Measurements from ENCODE around the gene HABP2. TPM values are rescaled to one million over a fixed set of nuclear protein-coding genes. Genes with fewer than 3 reads are reported as not detected.

HABP2 gene
- total RNA-seq, 1 experiment from 2014 or later: 1.6 TPM

DNA sequence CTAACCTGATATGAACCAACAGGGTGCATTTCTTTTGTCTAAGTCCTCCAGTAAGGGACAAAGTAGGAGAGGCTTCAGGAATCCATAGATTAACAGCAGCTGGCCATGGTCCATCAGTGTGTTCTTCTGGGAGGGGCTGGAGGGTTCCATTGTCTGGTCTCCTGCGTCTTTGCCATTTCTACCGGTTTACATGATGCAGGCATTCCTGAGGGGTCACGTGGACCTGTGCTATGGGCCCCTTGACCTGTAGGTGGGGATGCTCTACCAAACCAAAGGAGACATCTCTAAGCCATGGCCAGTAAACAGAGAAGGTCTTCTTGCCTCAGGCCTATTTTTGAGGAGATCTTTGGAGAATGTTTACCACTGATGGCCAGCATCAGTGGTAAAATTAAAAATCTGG lies 28.7 kb upstream of the HABP2 start:
- in situ Hi-C loops (cut with HindIII; ENCODE audit: low pct_unique_long_range_greater_than_20kb, low sequenced_read_pairs): no loop called here
- no peak for DNase-seq (ENCODE audit: low read depth)

DNA sequence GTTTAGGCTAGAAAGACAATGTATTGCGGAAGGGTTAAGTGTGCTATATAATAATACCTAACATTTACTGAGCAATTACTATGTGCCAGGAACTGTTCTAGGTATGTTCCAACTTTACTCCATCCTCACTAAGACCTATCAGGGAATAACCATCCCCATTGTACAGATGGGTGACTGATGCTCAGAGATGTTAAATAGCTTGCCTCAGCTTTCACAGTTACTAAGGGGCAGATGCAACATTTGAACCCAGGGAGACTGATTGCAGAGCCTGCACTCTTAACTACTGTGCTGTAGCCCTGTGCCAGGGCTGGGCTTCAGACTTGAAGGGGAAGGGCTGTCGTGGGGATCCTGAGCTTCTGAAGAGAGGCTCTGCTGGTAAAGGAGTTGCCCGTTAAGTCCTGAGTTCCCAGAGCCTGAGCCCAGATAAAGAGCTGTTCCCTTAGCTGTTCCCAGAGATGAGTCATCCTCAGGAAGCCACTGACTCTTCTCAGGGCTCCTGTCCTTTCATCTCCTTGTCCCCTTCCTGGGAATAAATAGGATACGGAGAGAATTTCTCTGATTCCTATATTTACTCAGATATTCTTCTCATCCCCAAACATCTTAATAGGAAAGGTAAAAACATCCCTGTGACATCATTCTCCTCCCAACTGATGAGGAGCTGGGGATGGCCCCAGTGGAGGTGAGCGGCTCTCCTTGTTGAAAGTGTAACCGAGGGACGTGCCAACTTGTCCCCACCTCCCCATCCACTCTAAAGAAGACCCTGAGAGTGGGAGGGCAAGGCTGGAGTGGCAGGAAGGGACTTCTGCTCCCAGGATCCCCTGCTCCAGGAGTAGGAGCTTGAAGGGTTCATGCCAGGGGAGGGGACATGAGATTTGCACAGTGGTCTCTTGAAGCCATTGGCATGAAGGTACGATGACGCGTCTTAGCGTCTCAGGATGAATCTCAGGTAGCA lies 28.0 kb upstream of the HABP2 start:
- in situ Hi-C loops (cut with HindIII; ENCODE audit: low pct_unique_long_range_greater_than_20kb, low sequenced_read_pairs): no loop called here

DNA sequence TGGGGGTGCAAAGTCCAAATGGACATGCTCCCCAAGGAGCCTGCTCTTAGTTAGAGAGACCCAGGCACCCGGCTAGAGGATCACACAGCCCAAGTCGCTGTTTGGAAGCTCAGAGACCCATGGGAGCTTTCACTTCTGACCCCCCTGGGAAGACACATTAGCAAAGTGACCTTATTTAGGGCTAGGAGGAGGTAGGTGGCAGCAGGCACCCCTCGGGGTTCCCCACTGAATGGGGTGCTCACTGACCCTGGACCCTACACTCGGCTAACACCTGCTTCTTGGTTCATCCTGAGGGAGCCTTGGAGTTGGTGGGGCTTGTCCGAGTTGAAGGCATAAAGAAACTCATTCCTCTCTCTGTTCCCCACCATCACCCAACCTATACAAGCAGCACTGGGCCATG lies 27.1 kb upstream of the HABP2 start:
- in situ Hi-C loops (cut with HindIII; ENCODE audit: low pct_unique_long_range_greater_than_20kb, low sequenced_read_pairs): no loop called here
- no peak for DNase-seq (ENCODE audit: low read depth)

More for the DNA sequence above, 28.0 kb upstream of the HABP2 start:
- no peak for DNase-seq (ENCODE audit: low read depth)

DNA sequence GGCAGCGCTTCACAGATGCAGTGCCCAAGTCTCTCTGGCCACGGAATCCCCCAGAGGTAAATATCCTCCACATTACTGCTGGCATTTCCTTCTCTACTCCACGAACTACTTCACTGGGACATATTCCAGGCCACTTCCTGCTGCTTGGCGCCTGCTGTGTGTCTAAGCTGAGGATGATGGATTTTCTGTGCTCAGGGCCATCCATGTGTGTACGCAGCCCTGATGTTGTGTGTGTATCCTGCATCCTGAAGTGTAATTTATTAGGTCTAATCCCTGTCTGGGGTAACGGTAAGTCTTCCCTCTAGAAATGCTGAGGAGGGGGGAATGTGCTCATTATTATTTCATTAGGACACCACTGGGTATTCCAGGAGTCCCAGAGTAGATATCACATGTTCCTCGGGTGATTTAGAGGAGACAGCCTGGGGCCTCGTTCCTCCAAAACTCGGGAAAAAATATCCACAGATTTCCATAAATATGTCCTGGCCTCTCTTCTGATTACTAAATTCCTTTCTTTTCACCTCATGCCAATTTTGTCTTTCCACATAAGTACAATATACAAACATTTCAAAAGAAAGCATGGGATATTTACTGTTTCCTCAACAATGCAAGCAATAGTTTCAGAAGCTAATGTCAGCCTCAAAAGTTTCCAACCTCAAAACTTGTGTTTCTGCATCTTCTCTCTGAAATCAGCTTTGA lies 25.5 kb upstream of the HABP2 start:
- no peak for DNase-seq (ENCODE audit: low read depth)
- in situ Hi-C loops (cut with HindIII; ENCODE audit: low pct_unique_long_range_greater_than_20kb, low sequenced_read_pairs): no loop called here

DNA sequence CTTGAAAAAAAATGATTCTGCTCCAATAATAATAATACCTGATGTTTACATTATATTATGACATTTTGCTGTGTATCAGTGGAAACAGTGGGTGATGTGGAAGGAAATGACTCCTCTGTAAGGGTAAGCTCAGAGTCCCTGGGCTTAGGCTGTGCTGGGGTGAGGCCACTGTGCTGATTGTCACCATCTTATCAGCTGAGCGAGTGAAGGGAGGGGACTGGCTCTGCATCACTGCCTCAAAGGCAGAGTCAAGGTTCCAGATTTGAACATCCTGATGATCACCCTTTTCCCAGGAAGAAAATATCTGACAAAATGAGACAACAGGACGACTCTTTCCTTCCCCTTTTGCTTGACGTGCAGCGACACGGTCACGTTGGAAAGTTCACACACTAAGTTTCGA lies 24.0 kb upstream of the HABP2 start:
- in situ Hi-C loops (cut with HindIII; ENCODE audit: low pct_unique_long_range_greater_than_20kb, low sequenced_read_pairs): no loop called here
- DNase-seq (ENCODE audit: low read depth): no peak

DNA sequence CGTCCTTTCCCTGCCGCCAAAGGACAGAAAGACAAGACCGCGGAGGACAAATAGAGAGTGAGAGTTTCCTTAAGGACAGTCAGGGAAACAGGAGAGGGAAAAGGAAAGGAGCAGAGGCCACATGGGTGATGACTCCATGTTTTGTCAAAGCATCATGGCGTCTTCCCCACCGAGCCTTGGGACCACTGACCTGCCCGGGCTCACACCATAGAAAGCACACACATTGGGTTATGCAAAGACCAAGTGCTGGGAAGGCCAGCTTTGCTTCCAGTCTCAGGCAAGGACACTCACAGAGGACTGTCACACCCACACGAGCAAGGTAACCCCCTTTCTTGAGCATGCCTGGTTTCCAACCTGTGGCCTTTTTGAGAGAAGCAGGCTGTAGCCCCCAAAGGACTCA lies 23.3 kb upstream of the HABP2 start:
- no peak for DNase-seq (ENCODE audit: low read depth)

DNA sequence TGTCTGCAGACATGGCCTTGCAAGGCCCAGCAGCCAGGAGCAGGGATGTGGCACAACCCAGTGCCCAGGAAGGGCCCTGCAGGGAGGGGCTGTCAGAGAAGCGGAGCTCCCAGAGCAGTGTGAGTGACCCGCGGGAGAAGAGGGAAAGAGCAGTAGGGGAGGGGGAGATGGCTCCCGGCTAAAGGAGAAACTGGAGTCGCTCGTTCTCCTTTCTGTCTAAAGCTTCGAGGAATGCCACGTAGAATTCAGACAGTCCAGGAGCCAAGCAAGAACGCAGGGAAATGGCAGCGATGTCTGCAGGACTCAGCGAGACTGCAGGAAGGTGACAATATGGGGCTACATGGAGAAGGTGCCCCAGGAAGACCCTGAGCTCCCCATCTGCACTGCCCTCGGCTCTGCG lies 22.4 kb upstream of the HABP2 start:
- no peak for DNase-seq (ENCODE audit: low read depth)
- in situ Hi-C loops (cut with HindIII; ENCODE audit: low pct_unique_long_range_greater_than_20kb, low sequenced_read_pairs): no loop called here

More for the DNA sequence above, 23.3 kb upstream of the HABP2 start:
- in situ Hi-C loops (cut with HindIII; ENCODE audit: low pct_unique_long_range_greater_than_20kb, low sequenced_read_pairs): no loop called here

DNA sequence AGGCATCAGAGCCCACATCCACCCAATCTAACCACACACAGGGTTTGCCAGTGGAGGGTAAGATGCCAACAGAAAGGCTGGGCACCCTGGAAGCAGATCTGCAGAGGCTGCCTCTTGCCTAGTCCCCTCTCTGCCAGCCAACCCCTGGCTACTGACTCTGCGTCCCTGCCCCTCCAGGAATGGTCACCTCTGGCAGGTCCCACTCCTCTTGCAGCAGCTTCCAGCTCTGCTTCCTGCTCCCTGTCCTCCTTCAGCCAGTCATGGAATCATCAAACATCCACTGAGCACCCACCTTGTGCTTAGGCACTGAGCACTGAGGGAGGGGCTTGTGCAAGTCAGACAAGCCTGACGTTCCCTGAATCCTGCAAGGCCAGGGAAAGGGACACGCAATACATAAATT lies 20.1 kb upstream of the HABP2 start:
- no peak for DNase-seq (ENCODE audit: low read depth)
- in situ Hi-C loops (cut with HindIII; ENCODE audit: low pct_unique_long_range_greater_than_20kb, low sequenced_read_pairs): no loop called here

DNA sequence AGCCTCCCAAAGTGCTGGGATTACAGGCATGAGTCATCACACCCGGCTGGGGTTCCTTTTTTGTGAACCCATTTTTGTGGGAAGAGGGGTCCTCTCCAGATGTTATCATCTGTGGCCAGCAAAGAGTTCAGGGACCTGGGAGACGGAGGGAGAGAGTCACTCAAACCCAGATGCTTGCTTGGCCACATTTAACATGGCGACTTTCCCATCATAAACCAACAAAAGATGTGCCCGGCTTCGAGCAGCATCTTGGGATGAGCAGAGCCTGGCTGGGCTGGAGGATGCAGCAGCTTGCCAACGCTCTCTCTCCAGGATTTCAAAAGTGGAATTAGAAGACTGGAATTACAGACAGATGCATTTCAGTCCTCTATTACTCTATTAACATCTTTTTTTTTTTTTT lies 19.1 kb upstream of the HABP2 start:
- in situ Hi-C loops (cut with HindIII; ENCODE audit: low pct_unique_long_range_greater_than_20kb, low sequenced_read_pairs): no loop called here
- DNase-seq (ENCODE audit: low read depth): no peak

DNA sequence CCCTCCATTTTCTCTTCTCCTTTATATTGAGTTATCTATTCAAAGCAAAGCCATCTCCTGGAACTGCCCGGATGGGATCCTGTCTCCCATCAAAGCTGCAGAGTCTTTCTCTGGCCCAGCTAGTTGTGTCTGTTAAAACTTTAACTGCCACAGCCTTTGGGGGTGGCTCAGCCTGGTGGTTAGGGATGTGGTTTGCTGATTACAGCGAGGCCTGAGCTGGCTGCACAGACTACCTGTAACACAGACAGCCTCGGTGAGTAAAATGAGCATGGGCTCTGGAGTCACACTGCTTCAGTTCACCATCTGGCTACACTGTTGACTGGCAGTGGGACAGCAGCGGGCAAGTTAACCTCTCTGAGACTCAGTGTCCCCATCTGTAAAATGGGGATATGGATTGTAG lies 18.4 kb upstream of the HABP2 start:
- DNase-seq (ENCODE audit: low read depth): no peak

DNA sequence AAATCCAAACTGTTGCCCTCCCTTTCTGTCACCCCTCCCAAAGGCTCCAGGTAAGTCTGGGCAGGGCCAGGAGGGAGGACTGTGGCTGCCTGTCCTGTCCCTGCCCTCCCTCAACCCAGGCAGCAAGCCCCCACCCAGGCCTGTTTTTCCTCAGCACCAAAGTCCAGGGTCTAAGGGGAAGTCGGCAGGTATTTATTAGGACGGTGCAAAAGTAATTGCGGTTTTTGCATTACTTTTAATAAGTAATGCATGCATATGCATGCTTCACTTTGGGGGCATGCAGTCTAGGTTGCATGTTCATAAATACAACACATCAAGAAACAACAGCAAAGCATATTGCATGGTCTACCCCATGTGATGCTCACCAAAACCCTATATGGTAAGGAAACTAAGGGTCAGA lies 15.2 kb upstream of the HABP2 start:
- in situ Hi-C loops (cut with HindIII; ENCODE audit: low pct_unique_long_range_greater_than_20kb, low sequenced_read_pairs): no loop called here
- DNase-seq (ENCODE audit: low read depth): no peak

More for the DNA sequence above, 18.4 kb upstream of the HABP2 start:
- in situ Hi-C loops (cut with HindIII; ENCODE audit: low pct_unique_long_range_greater_than_20kb, low sequenced_read_pairs): no loop called here

DNA sequence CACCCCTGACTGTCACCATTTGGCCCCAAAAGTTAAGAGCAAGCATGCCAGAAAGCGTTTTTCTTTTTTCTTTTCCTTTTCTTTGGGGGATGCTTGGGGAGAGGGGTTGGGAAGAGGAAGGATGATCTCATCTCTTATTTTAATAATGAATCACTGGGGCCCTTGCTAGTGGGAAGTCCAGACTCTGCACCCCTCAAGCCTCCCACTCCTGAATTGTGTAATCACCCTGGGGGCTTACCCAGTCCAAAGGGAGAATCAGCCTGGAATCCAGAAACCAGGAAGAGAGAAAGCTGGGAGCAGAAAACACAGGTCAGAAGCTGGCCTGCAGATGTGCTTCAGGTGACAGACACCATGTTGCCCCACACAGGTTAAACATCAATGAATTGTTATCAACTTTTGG lies 14.7 kb upstream of the HABP2 start:
- no peak for DNase-seq (ENCODE audit: low read depth)
- in situ Hi-C loops (cut with HindIII; ENCODE audit: low pct_unique_long_range_greater_than_20kb, low sequenced_read_pairs): no loop called here

DNA sequence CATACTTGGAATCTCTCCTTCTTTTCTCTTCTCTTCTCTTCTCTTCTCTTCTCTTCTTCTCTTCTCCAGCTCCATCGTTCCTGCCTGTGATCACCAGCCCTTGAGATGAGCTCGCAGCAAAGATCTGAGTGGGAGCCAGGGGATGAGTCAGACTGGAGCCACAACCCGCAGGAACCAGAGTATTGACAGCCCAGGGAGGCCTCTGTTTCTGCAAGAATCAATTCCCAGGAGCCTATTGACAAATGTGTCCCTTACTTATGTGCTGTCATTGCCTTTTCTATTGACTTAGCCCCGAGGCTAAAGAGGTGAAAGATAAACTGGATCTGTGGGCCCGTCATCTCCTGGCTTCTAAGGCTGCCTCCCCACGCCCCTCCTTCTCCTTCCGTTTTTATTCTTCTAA lies 13.1 kb upstream of the HABP2 start:
- peak; percentile 41 for DNase-seq (ENCODE audit: low read depth)
- in situ Hi-C loops (cut with HindIII; ENCODE audit: low pct_unique_long_range_greater_than_20kb, low sequenced_read_pairs): no loop called here

DNA sequence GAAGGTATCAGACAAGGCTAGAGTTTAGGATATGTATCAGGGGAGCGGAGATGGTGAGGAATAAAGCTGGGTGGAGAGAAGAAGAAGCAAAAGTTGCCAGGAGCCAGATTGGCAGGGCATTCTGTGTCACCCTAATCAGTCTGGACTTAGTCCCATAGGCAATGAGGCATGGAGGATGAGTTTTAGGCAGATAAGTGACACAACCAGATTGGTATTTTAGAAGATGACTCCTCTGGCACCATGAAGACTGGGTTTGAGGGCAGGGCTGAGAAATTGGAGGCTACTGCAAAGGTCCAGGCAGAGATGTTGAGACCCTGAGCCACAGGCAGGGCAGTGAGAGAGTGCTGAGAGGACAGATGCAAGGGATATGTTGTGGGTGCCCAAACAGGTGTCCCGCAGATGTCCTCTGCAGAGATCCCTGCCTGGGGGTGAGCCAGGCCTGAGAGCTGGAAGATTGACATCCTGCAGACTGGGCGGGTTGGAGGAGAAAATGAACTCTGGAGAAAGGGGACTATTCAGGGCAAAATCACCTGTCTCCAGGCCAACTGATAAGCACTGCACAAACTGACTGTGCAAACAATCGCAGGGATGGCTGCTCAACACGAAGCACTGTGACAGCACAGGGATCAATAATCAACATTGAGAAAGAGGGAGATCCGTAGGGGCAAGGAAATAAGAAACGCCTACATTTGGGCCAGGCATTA lies 11.9 kb upstream of the HABP2 start:
- in situ Hi-C loops (cut with HindIII; ENCODE audit: low pct_unique_long_range_greater_than_20kb, low sequenced_read_pairs): no loop called here
- peak; percentile 48 for DNase-seq (ENCODE audit: low read depth)

DNA sequence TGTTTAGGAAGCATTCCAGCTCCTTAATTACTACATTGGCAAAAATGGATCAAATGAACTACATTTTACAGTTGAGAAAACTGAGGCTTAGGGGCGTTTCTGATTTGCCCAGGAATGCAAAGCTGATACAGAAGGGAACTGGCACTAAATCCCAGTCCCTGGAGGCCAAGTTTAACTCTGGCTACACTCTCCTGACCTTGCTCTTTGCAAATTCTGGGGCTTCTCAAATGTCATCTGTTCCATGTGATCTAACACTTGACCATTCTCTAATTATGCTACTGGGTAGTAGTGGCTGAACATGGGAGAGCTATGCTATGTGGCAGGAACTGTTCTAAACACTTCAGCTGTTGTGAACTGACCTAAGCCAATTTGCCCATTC lies 11.3 kb upstream of the HABP2 start:
- in situ Hi-C loops (cut with HindIII; ENCODE audit: low pct_unique_long_range_greater_than_20kb, low sequenced_read_pairs): no loop called here
- no peak for DNase-seq (ENCODE audit: low read depth)

DNA sequence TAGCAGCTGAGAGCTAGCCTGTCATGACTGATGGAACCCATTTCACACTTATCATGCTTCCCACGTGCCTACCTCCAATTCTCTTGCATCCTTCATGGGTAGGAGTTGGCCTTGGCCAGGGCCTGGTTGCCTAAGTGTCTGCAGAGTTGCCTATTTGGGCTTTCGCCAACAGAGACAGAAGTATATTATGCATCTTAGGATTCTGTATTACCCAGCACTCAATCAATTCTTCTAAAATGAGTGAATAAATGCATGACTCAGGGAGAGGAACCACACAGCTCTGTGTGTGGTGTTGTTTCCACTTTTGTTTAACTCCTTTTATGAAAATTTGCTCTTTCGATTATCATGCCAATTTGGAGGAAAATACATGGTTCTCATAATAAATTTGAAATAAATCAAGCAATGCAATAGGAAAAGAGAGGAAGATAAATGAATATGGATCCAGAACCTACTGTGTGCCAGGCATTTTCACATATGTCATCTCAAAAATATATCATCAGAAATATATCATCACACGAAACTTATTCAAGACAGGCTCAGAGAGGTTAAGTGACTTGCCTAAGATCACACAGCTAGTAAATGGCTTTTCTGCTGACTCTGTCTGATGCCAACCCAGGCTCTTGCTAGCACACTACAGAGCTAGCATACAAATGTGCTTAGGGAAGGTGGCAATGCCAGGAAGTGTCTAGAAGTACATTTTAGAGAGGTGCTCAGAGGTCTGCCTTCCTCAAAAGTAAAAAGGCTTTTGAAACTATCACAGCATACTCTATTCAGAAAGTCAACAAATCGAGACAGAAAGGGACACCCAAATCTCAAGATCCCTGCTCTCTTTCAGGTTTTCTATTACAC lies 9.5 kb upstream of the HABP2 start:
- DNase-seq (ENCODE audit: low read depth): no peak
- in situ Hi-C loops (cut with HindIII; ENCODE audit: low pct_unique_long_range_greater_than_20kb, low sequenced_read_pairs): no loop called here

DNA sequence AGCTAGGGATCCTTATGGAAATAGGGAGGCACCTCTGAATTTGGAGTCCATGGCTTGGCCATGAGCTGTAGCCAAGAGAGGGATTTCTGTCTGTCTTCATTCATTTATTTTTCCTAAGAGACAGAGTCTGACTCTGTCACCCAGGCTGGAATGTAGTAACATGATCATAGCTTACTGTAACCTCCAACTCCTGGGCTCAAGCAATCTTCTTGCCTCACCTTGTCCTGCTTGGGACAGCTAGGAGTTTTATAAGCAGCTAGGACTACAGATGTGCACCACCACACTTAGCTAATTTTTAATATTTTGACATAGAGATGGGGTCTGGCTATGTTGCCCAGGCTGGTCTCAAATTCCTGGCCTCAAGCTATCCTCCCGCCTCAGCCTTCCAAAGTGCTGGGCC lies 8.5 kb upstream of the HABP2 start:
- in situ Hi-C loops (cut with HindIII; ENCODE audit: low pct_unique_long_range_greater_than_20kb, low sequenced_read_pairs): no loop called here
- DNase-seq (ENCODE audit: low read depth): no peak

DNA sequence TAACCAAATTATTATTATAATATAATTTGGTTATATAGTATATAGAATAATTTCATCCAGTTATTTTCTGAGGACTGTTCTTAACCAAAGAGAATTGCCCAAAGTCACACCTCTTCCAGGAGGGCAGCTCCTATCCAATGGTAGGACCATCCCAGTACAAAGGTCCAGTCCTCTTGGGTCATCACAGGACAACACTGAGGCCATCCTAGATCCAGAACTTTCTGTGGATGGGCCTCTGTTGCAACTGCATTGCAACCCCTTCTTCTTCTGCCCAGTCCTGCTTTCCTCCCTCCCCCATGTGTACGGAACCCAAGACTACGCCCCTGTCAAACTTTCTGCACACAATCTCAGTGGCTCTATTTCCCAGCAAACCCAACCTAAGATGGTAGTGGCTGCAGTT lies 5.4 kb upstream of the HABP2 start:
- in situ Hi-C loops (cut with HindIII; ENCODE audit: low pct_unique_long_range_greater_than_20kb, low sequenced_read_pairs): no loop called here

More for the DNA sequence above, 5.4 kb upstream of the HABP2 start:
- DNase-seq (ENCODE audit: low read depth): no peak

Data from Caki2 (cell line).